WTC11 (cell line): ENCODE data around the gene KLHL22. TPM values are rescaled to one million over a fixed set of nuclear protein-coding genes. Genes with fewer than 3 reads are reported as not detected.
"Not testable (repeated sequence)": the region's sequence is repeated elsewhere in the genome, so short reads cannot be mapped to it uniquely, and the experiment has no call there.

Source experiments
- ATAC-seq: fragments of 200-7000 bp; cut with Tn5 transposase; 2 replicates; pipeline ENCODE4 v1.10.0; 2021; ENCODE audit warnings: mild to moderate bottlenecking, moderate library complexity
- CTCF ChIA-PET: fragments of 300-600 bp; sonication (Branson Sonifier 250); formaldehyde crosslinking; loops from one replicate; lab custom pipeline; 2021; ENCODE audit warnings: antibody characterized with exemption; lab: Charles Lee
- POLR2A ChIA-PET: fragments of 350-600 bp; sonication (Branson Sonifier 250); formaldehyde crosslinking; loops from one replicate; lab custom pipeline; 2021; ENCODE audit warnings: antibody characterized with exemption; lab: Charles Lee
- DNase-seq: peaks from one replicate; pipeline ENCODE4 v3.0.0; 2021; ENCODE audit warnings: low spot score
- H3K27ac Mint-ChIP-seq: 2 replicates; pipeline ENCODE4 v1.8.0; 2021; ENCODE audit warnings: mixed read lengths
- H3K27me3 Mint-ChIP-seq: 2 replicates; pipeline ENCODE4 v1.8.0; 2021; ENCODE audit warnings: low read depth, mild to moderate bottlenecking, moderate library complexity, mixed read lengths
- H3K36me3 Mint-ChIP-seq: 2 replicates; pipeline ENCODE4 v1.8.0; 2021; ENCODE audit warnings: mixed read lengths
- H3K4me1 Mint-ChIP-seq: 2 replicates; pipeline ENCODE4 v1.8.0; 2022; ENCODE audit warnings: mixed read lengths
- H3K4me3 Mint-ChIP-seq: 2 replicates; pipeline ENCODE4 v1.8.0; 2021; ENCODE audit warnings: mild to moderate bottlenecking, moderate library complexity, mixed read lengths
- H3K9me3 Mint-ChIP-seq: 2 replicates; pipeline ENCODE4 v1.8.0; 2021; ENCODE audit warnings: mixed read lengths
- AFF4 ChIP-seq: sonication (generic); formaldehyde crosslinking; IDR thresholded peaks from 2 replicates; pipeline ENCODE4 v1.8.1; 2023; ENCODE audit warnings: mild to moderate bottlenecking, missing genetic modification reagents, borderline replicate concordance
- CBFB ChIP-seq: sonication (generic); formaldehyde crosslinking; IDR thresholded peaks from 2 replicates; pipeline ENCODE4 v1.8.1; 2022; ENCODE audit warnings: mild to moderate bottlenecking, low read depth, missing genetic modification reagents
- EMX1 ChIP-seq: fragments of 250-450 bp; sonication (Bioruptor Pico); IDR thresholded peaks from 2 replicates; pipeline ENCODE4 v1.8.0; 2021; ENCODE audit warnings: mild to moderate bottlenecking
- MXD4 ChIP-seq: fragments of 250-450 bp; sonication (Bioruptor Pico); IDR thresholded peaks from 2 replicates; pipeline ENCODE4 v1.8.0; 2021; ENCODE audit warnings: mild to moderate bottlenecking, moderate library complexity, borderline replicate concordance
- NR2C2 ChIP-seq: sonication (generic); formaldehyde crosslinking; IDR thresholded peaks from 2 replicates; pipeline ENCODE4 v1.8.0; 2022; ENCODE audit warnings: mild to moderate bottlenecking, missing genetic modification reagents
- OVOL2 ChIP-seq: fragments of 250-450 bp; sonication (Bioruptor Pico); IDR thresholded peaks from 2 replicates; pipeline ENCODE4 v1.9.0; 2021; ENCODE audit warnings: mild to moderate bottlenecking, borderline replicate concordance
- SOX15 ChIP-seq: fragments of 250-450 bp; sonication (Bioruptor Pico); IDR thresholded peaks from 2 replicates; pipeline ENCODE4 v1.9.0; 2021; ENCODE audit warnings: mild to moderate bottlenecking
- TCF7 ChIP-seq: sonication (generic); formaldehyde crosslinking; IDR thresholded peaks from 2 replicates; pipeline ENCODE4 v1.8.0; 2022; ENCODE audit warnings: mild to moderate bottlenecking, low read depth, missing genetic modification reagents, moderate library complexity
- ZNF416 ChIP-seq: fragments of 250-450 bp; sonication (Bioruptor Pico); IDR thresholded peaks from 2 replicates; pipeline ENCODE4 v1.9.0; 2021; ENCODE audit warnings: mild to moderate bottlenecking, inconsistent platforms
- ZNF423 ChIP-seq: fragments of 250-450 bp; sonication (Bioruptor Pico); IDR thresholded peaks from 2 replicates; pipeline ENCODE4 v2.1.2; 2022; ENCODE audit warnings: mild to moderate bottlenecking, moderate library complexity
- ZSCAN18 ChIP-seq: fragments of 250-450 bp; sonication (Bioruptor Pico); IDR thresholded peaks from 2 replicates; pipeline ENCODE4 v2.1.2; 2022; ENCODE audit warnings: mild to moderate bottlenecking, moderate library complexity
- total RNA-seq: library from RNA; stranded (reverse); gene quantifications from 3 replicates; pipeline ENCODE4 v1.2.3, GENCODE V29; 2021
- TF ChIP-seq, protein P1 (sequence below): sonication (generic); formaldehyde crosslinking; IDR thresholded peaks from 2 replicates; pipeline ENCODE4 v1.8.1; 2022; ENCODE audit warnings: mild to moderate bottlenecking, missing genetic modification reagents, moderate library complexity, borderline replicate concordance

The KLHL22 gene
- total RNA-seq, 1 experiment from 2014 or later, result 15.7 TPM

- TF ChIP-seq, protein P1, sequence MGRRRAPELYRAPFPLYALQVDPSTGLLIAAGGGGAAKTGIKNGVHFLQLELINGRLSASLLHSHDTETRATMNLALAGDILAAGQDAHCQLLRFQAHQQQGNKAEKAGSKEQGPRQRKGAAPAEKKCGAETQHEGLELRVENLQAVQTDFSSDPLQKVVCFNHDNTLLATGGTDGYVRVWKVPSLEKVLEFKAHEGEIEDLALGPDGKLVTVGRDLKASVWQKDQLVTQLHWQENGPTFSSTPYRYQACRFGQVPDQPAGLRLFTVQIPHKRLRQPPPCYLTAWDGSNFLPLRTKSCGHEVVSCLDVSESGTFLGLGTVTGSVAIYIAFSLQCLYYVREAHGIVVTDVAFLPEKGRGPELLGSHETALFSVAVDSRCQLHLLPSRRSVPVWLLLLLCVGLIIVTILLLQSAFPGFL, result no peak
- TF ChIP-seq ZSCAN18 (CRISPR knock-in tag) (no peak), SOX15 (CRISPR knock-in tag) (no peak)
- TF ChIP-seq, all 79 proteins: peak for 0
These were observed 20.5 kb downstream of the KLHL22 start (continued) for GRCh38 chr22:20475115-20475436.

- ATAC-seq (no peak; the same call in 1 of the 2 replicates), DNase-seq (no peak)
- Mint-ChIP-seq H3K4me1 (no peaks in the 10 kb centered on the region), H3K27ac (no peak overlapping the region), H3K9me3 (no peaks in the 10 kb centered on the region), H3K27me3 (no peaks in the 10 kb centered on the region), H3K36me3 (peaks cover 3% of the 10 kb centered on the region; the same call in 1 of the 2 replicates), H3K4me3 (no peak overlapping the region)
- TF ChIP-seq TCF7 (CRISPR knock-in tag) (no peak), NR2C2 (no peak), ZNF416 (CRISPR knock-in tag) (no peak), OVOL2 (CRISPR knock-in tag) (no peak), CBFB (CRISPR knock-in tag) (no peak), MXD4 (CRISPR knock-in tag) (no peak), ZNF423 (CRISPR knock-in tag) (no peak), EMX1 (CRISPR knock-in tag) (no peak)
- ChIA-PET POLR2A (no interaction called here), CTCF (interaction anchor here (1.0 to 2.9 kb wide), 2 partner anchors 16 to 55 kb away, joined by 8 to 12 read pairs; no protein-coding TSS in a partner anchor)
These were observed 22.8 kb downstream of the KLHL22 start for GRCh38 chr22:20472629-20473442.

DNA sequence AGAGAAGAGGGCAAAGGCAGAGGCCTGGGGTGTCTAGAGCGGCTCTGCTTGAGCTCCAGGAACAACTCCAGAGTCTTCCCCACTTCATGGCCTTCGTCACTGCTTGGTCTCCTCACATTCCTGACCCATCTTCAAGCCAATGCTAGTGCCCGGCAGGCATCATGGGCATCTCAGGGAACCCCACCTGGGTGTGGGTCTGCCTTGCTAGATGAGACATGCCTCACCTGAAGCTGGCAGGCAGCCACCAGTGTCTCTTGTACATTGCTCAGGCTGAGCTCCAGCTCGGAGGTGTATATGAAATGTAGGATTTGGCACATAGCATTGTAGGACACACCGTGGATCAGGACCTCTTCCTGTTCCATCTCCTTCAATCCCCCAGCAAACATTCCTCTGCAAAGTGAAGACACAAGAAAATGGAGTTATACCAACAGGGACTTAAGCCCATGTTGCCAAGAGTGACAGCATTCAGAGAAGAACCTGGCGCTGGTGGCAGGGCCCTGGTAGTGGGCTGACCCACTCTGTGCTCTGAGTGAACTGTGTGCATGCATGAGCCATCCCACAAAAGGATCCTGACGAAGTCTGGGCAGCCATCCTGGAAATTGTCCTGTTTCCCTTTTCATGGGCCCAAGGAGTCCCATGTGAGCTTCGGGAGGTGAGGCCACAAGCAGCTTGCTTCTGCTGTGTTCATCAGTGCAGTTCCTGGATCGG is 24.3 kb downstream of the KLHL22 start:
- Mint-ChIP-seq H3K27ac (no peak overlapping the region), H3K36me3 (peaks cover 3% of the 10 kb centered on the region; the same call in 1 of the 2 replicates), H3K4me1 (no peaks in the 10 kb centered on the region), H3K27me3 (no peaks in the 10 kb centered on the region), H3K9me3 (no peaks in the 10 kb centered on the region), H3K4me3 (no peak overlapping the region)
- DNase-seq (no peak), ATAC-seq (no peak)
- POLR2A ChIA-PET, result no interaction called here
- CTCF ChIA-PET, result interaction anchor here (1.1 kb wide), 1 partner anchor 53 kb away, joined by 6 read pairs; no protein-coding TSS in a partner anchor
- TF ChIP-seq AFF4 (CRISPR knock-in tag), result no peak

GRCh38 chr22:20470525-20470924 is 25.1 kb downstream of the KLHL22 start:
- H3K4me3 Mint-ChIP-seq, H3K27me3 Mint-ChIP-seq, CTCF ChIA-PET, ATAC-seq, H3K27ac Mint-ChIP-seq, H3K9me3 Mint-ChIP-seq, DNase-seq, H3K36me3 Mint-ChIP-seq, POLR2A ChIA-PET, H3K4me1 Mint-ChIP-seq: not testable (repeated sequence)
